ENCODE results near the gene PLD5.

PLD5 gene

GRCh38 chr1:242205622-242206489 lies 318.6 kb downstream of the PLD5 start:
- TF ChIP-seq CTCF (IDR thresholded peaks at IDR 0.05) = no peak

GRCh38 chr1:242203262-242203661 lies 321.2 kb downstream of the PLD5 start:
- Mint-ChIP-seq H3K9me3 (peaks cover 14% of the 10 kb centered on the region), H3K36me3 (ENCODE audit: low read depth) (no peaks in the 10 kb centered on the region), H3K4me3 (no peak overlapping the region), H3K4me1 (peaks cover 16% of the 10 kb centered on the region), H3K27ac (no peak overlapping the region), H3K27me3 (ENCODE audit: low read depth, poor library complexity) (peaks cover 4% of the 10 kb centered on the region)
- no peak for DNase-seq
- TF ChIP-seq CTCF (IDR thresholded peaks at IDR 0.05) = no peak

More at GRCh38 chr1:242205622-242206489, 318.6 kb downstream of the PLD5 start:
- peaks cover 4% of the 10 kb centered on the region for H3K27me3 Mint-ChIP-seq (ENCODE audit: low read depth, poor library complexity)
- H3K4me3 Mint-ChIP-seq = no peak overlapping the region
- H3K27ac Mint-ChIP-seq = no peak overlapping the region
- no peaks in the 10 kb centered on the region for H3K36me3 Mint-ChIP-seq (ENCODE audit: low read depth)
- peaks cover 29% of the 10 kb centered on the region for H3K4me1 Mint-ChIP-seq
- DNase-seq = no peak
- peaks cover 6% of the 10 kb centered on the region for H3K9me3 Mint-ChIP-seq

GRCh38 chr1:242201090-242201489 lies 323.4 kb downstream of the PLD5 start:
- Mint-ChIP-seq H3K27ac (no peak overlapping the region), H3K4me1 (peaks cover 13% of the 10 kb centered on the region), H3K9me3 (peaks cover 14% of the 10 kb centered on the region), H3K27me3 (ENCODE audit: low read depth, poor library complexity) (peaks cover 4% of the 10 kb centered on the region), H3K4me3 (no peak overlapping the region), H3K36me3 (ENCODE audit: low read depth) (no peaks in the 10 kb centered on the region)
- no peak for TF ChIP-seq CTCF (IDR thresholded peaks at IDR 0.05)
- no peak for DNase-seq

GRCh38 chr1:242199776-242200458 lies 324.6 kb downstream of the PLD5 start:
- Mint-ChIP-seq H3K27ac (no peak overlapping the region), H3K4me1 (peaks cover 20% of the 10 kb centered on the region), H3K27me3 (ENCODE audit: low read depth, poor library complexity) (peaks cover 4% of the 10 kb centered on the region), H3K36me3 (ENCODE audit: low read depth) (no peaks in the 10 kb centered on the region), H3K9me3 (peaks cover 14% of the 10 kb centered on the region), H3K4me3 (no peak overlapping the region)
- DNase-seq = no peak
- TF ChIP-seq CTCF (IDR thresholded peaks at IDR 0.05) = no peak

- no peaks in the 10 kb centered on the region for H3K36me3 Mint-ChIP-seq (ENCODE audit: low read depth)
- TF ChIP-seq CTCF (IDR thresholded peaks at IDR 0.05) = no peak
- no peak overlapping the region for H3K4me3 Mint-ChIP-seq
- H3K4me1 Mint-ChIP-seq = peaks cover 15% of the 10 kb centered on the region
- H3K27ac Mint-ChIP-seq = no peak overlapping the region
- DNase-seq = no peak
- H3K9me3 Mint-ChIP-seq = peaks cover 14% of the 10 kb centered on the region
- peaks cover 3% of the 10 kb centered on the region for H3K27me3 Mint-ChIP-seq (ENCODE audit: low read depth, poor library complexity)
Observed at GRCh38 chr1:242197907-242198820, 326.3 kb downstream of the PLD5 start.

All from nephron progenitor cell (in vitro differentiated cells).